ENCODE results near the gene EVI5L. TPM values are rescaled to one million over a fixed set of nuclear protein-coding genes. Genes with fewer than 3 reads are reported as not detected.

EVI5L gene
- total and polyA plus RNA-seq, 2 of the 8 experiments (the other 6 are each of a cell fraction or from before 2014, with no cell fraction given) = 7.2 to 11.0 TPM

GRCh38 chr19:7861619-7862412 lies 31.8 kb downstream of the EVI5L start (continued):
- no peak for TF ChIP-seq JUN (IDR thresholded peaks at IDR 0.05; ENCODE audit: low read depth, low read length)
- TF ChIP-seq SP2 (IDR thresholded peaks at IDR 0.05; ENCODE audit: low read length) = no peak
- peak; percentile 19 for TF ChIP-seq RNF2 (IDR thresholded peaks at IDR 0.05; ENCODE audit: borderline replicate concordance, low read depth, low read length, missing control alignments, poor library complexity, severe bottlenecking)
- TF ChIP-seq KDM4A (IDR thresholded peaks at IDR 0.05; ENCODE audit: low read depth, low read length, severe bottlenecking) = peak; percentile 69
- no peak for TF ChIP-seq KDM1A (IDR thresholded peaks at IDR 0.05; ENCODE audit: borderline replicate concordance, low read length)
- no peak for TF ChIP-seq SP4 (IDR thresholded peaks at IDR 0.05; ENCODE audit: low read length)
- TF ChIP-seq CTCF (IDR thresholded peaks at IDR 0.05; ENCODE audit: control extremely low read depth in 1 of 3, insufficient read depth in 1 of 3, low read depth in 1 of 3, low read length in 3 of 3) = peak; percentile 9 to 31 (median 31); a peak in 3 of 4 replicates
- TF ChIP-seq POU5F1 (IDR thresholded peaks at IDR 0.05; ENCODE audit: low read depth, low read length) = no peak
- TF ChIP-seq FOSL1 (IDR thresholded peaks at IDR 0.05; ENCODE audit: insufficient read depth, low read depth, low read length) = no peak
- no peak for TF ChIP-seq CBX8 (IDR thresholded peaks at IDR 0.05; ENCODE audit: borderline replicate concordance, low read depth, low read length)
- peak; percentile 51; the same call in 1 of the 2 replicates for TF ChIP-seq TAF1 (IDR thresholded peaks at IDR 0.05; ENCODE audit: low read depth, low read length)
- TF ChIP-seq TBP (IDR thresholded peaks at IDR 0.05; ENCODE audit: low read depth, low read length) = no peak
- TF ChIP-seq MAX (IDR thresholded peaks at IDR 0.05) = peak; percentile 77
- TF ChIP-seq EZH2 (IDR thresholded peaks at IDR 0.05; ENCODE audit: low read depth, low read length, severe bottlenecking) = no peak
